ENCODE data around the gene PCED1B. TPM values are rescaled to one million over a fixed set of nuclear protein-coding genes. Genes with fewer than 3 reads are reported as not detected.

PCED1B gene
- total RNA-seq, 1 experiment from 2014 or later: 3.3 TPM

DNA sequence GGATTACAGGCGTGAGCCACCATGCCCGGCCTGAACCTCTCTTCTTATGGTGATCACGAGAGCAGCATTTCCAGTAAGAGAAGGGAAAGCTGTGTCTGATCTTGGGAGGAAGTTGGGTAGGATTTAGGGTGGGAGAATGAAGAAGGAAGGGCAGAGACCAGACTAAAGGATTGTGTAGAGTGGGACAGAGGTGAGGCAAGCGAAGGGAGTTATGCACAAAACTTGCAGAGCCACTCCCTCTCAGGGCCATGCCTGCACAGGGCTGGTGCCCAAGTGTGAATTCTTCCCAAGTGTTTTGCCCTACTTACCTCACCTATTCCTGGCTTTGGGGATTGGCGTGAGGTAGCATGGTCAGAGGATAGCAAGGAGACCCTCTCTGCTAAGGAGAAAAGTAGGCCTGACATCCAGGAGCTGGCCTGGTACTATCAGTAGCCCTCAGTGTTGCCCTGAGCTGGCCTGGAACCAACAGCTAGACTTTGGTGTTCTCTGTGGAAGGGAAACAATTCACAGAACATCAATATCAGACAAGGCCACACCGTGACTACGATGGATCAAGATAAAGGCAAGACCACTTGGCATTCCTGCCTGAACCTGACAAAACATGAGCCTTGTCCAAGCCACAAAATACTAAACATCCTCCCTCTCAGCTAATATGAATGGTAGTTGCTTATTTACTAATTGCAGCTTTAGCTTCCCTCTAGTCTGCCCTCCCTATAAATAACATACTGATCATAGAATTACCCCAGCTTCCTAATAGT is 201.3 kb downstream of the PCED1B start:
- no peak overlapping the region for H2AFZ ChIP-seq (ENCODE audit: low read length)
- no peak overlapping the region for H3T11ph ChIP-seq (ENCODE audit: low read length)
- no peak overlapping the region for H3K4ac ChIP-seq (ENCODE audit: low read depth, low read length)
- H3K79me1 ChIP-seq (ENCODE audit: insufficient read depth, low read depth, low read length, poor library complexity, severe bottlenecking): no peaks in the 10 kb centered on the region
- no peak overlapping the region for H2BK12ac ChIP-seq (ENCODE audit: insufficient read length, low read depth, low read length)
- no peak overlapping the region for H3K18ac ChIP-seq (ENCODE audit: insufficient read length, low read depth, low read length)
- no peak overlapping the region for H3K23ac ChIP-seq (ENCODE audit: insufficient read length, low read depth, low read length)
- Mint-ChIP-seq H3K9me3 (no peaks in the 10 kb centered on the region), H3K4me1 (peaks cover 0 to 10% of the 10 kb centered on the region in 2 experiments; a peak in 2 of 4 replicates), H3K27ac (peak overlapping the region in 2 of 3 experiments; percentile 18 to 65; a peak in 2 of 7 replicates), H3K27me3 (ENCODE audit: low read depth) (no peaks in the 10 kb centered on the region; the same call in 1 of the 2 replicates), H3K4me3 (no peak overlapping the region), H3K36me3 (ENCODE audit: insufficient read depth in 1 of 3, low read depth in 3 of 3) (no peaks in the 10 kb centered on the region; a peak in 1 of 7 replicates)
- no peak overlapping the region for H3K4me2 ChIP-seq (ENCODE audit: insufficient read depth, insufficient read length, low read length)
- no peak overlapping the region for H2BK5ac ChIP-seq (ENCODE audit: insufficient read length, low read length)
- H3K27me3 ChIP-seq (ENCODE audit: insufficient read depth, low read length): no peaks in the 10 kb centered on the region
- no peaks in the 10 kb centered on the region for H3K4me1 ChIP-seq (ENCODE audit: insufficient read depth, low read length)
- no peak overlapping the region for H4K5ac ChIP-seq (ENCODE audit: insufficient read length, low read depth, low read length)
- no peak overlapping the region for H2BK20ac ChIP-seq (ENCODE audit: low read depth, low read length, poor library complexity, severe bottlenecking)
- H3K9ac ChIP-seq (ENCODE audit: extremely low read depth, insufficient read length, low read length): no peak overlapping the region
- no peak overlapping the region for H4K91ac ChIP-seq (ENCODE audit: insufficient read length, low read depth, low read length)
- no peak overlapping the region for H2AK5ac ChIP-seq (ENCODE audit: insufficient read length, low read length)
- H3K23me2 ChIP-seq (ENCODE audit: insufficient read length, low read depth, low read length, poor library complexity, severe bottlenecking): no peaks in the 10 kb centered on the region
- WGBS (ENCODE audit: extremely low coverage, insufficient read length, low lambda C conversion rate): no CpG with 5 or more reads among the region's 7 CpGs
- TF ChIP-seq, protein P1, sequence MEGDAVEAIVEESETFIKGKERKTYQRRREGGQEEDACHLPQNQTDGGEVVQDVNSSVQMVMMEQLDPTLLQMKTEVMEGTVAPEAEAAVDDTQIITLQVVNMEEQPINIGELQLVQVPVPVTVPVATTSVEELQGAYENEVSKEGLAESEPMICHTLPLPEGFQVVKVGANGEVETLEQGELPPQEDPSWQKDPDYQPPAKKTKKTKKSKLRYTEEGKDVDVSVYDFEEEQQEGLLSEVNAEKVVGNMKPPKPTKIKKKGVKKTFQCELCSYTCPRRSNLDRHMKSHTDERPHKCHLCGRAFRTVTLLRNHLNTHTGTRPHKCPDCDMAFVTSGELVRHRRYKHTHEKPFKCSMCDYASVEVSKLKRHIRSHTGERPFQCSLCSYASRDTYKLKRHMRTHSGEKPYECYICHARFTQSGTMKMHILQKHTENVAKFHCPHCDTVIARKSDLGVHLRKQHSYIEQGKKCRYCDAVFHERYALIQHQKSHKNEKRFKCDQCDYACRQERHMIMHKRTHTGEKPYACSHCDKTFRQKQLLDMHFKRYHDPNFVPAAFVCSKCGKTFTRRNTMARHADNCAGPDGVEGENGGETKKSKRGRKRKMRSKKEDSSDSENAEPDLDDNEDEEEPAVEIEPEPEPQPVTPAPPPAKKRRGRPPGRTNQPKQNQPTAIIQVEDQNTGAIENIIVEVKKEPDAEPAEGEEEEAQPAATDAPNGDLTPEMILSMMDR (conservative IDR thresholded peaks at IDR 0.05): no peak
- DNase-seq: no peak
- H4K20me1 ChIP-seq (ENCODE audit: control insufficient read depth, insufficient read depth, insufficient read length): no peaks in the 10 kb centered on the region
- H3K14ac ChIP-seq (ENCODE audit: insufficient read depth, low read length): no peak overlapping the region
- H3K27ac ChIP-seq (ENCODE audit: insufficient read length, low read depth, low read length): no peak overlapping the region
- H2BK15ac ChIP-seq (ENCODE audit: low read depth, low read length): no peak overlapping the region
- no peak overlapping the region for H2BK120ac ChIP-seq (ENCODE audit: low read depth, low read length, poor library complexity, severe bottlenecking)
- H3K56ac ChIP-seq (ENCODE audit: insufficient read length, low read depth, low read length): no peak overlapping the region
- H3K9me3 ChIP-seq (ENCODE audit: control insufficient read depth, low read depth, low read length): no peaks in the 10 kb centered on the region
- no peaks in the 10 kb centered on the region for H3K79me2 ChIP-seq (ENCODE audit: insufficient read depth, low read length)
- no peak overlapping the region for H4K8ac ChIP-seq (replicated peaks; ENCODE audit: insufficient read length, low read depth, low read length)
